Spleen (tissue), 3 donors: ENCODE data around the gene GOLT1A.

Source experiments
- POLR2A ChIP-seq, 3 donors: fragments of 450-650 bp; IDR thresholded peaks; one replicate each; pipeline ENCODE4 v1.5.1; 2017; ENCODE audit warnings: antibody characterized with exemption in 3 of 3, mild to moderate bottlenecking in 1 of 3
- POLR2AphosphoS5 ChIP-seq, 3 donors: sonication (generic); formaldehyde crosslinking; IDR thresholded peaks; one replicate each; pipeline ENCODE4 v1.5.1; 2017; ENCODE audit warnings: antibody characterized with exemption in 3 of 3

DNA sequence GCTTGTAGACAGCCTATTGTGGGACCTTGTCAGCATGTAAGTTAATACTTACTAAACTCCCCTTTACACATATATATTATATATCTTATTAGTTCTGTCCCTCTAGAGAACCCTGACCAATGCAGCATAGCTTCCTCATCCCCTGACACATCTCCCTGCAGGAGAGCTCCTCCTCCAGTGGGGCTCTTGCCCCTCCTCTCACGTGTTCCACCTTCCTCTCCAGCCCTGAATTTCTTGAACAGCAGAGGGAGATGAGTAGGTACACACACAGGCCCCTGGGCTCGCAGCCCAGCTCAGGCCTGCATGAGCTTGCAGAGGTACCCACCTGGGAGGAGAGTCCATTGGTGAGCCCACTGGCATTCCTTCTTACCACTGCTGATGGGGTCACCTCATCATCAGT, 27.3 kb upstream of the GOLT1A start:
- TF ChIP-seq POLR2A (IDR thresholded peaks at IDR 0.05) (no peak), POLR2AphosphoS5 (IDR thresholded peaks at IDR 0.05) (no peak)
